Activated naive CD4-positive, alpha-beta T cell treated with anti-CD3 and anti-CD28 coated beads, Interleukin-2, amount 50 U/mL, for 72 hours (primary cell): ENCODE results near the gene ANK3. TPM values are rescaled to one million over a fixed set of nuclear protein-coding genes. Genes with fewer than 3 reads are reported as not detected.

Source experiments
- ATAC-seq, 2 donors: fragments of 150-1000 bp; cut with Tn5 transposase; 2 replicates each; pipeline ENCODE4 v1.10.0; 2021; ENCODE audit warnings: mild to moderate bottlenecking in 2 of 2, moderate library complexity in 2 of 2
- DNase-seq, 2 donors: peaks; one replicate each; pipeline ENCODE4 v3.0.0; 2021 to 2022; ENCODE audit warnings: low spot score in 2 of 2
- H3K27ac Mint-ChIP-seq, 2 donors: one replicate each; pipeline ENCODE4 v1.8.0; 2022; ENCODE audit warnings: mild to moderate bottlenecking in 2 of 2, mixed read lengths in 2 of 2
- H3K36me3 Mint-ChIP-seq, 2 donors: one replicate each; pipeline ENCODE4 v1.8.0; 2022; ENCODE audit warnings: mixed read lengths in 2 of 2
- H3K9me3 Mint-ChIP-seq, 2 donors: one replicate each; pipeline ENCODE4 v1.8.0; 2022; ENCODE audit warnings: mixed read lengths in 2 of 2
- total RNA-seq, 2 donors: library from RNA; stranded (reverse); gene quantifications; one replicate each; pipeline ENCODE4 v1.2.3, GENCODE V29; 2022

Gene ANK3
- total RNA-seq, 2 donors from 2014 or later: 50.5 to 53.7 TPM

DNA sequence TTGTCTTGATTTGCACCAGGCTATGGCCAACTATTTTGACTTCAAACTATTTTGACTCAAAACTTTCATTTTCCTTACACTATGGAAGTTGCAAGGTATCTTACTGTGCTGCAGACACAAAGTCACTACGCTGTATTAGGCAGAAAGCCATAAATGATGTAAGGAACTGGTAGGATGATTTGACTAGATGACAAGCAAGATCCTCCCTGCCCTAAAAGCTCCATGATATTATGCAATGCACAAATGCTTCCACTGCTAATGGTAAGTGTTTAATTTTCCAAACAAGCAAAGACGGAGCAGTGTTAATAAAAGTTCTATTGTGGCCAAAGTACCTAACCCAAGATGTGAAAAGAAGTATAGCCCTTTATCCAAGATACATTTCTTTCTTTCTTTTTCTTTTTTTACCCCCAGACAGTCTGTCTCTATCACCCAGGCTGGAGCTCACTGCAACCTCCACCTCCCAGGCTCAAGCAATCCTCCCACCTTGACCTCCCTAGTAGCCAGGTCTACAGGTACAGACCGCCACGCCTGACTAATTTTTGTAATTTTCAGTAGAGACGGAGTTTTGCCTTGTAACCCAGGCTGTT, 98.2 kb downstream of the ANK3 start:
- no peaks in the 10 kb centered on the region for H3K36me3 Mint-ChIP-seq

DNA sequence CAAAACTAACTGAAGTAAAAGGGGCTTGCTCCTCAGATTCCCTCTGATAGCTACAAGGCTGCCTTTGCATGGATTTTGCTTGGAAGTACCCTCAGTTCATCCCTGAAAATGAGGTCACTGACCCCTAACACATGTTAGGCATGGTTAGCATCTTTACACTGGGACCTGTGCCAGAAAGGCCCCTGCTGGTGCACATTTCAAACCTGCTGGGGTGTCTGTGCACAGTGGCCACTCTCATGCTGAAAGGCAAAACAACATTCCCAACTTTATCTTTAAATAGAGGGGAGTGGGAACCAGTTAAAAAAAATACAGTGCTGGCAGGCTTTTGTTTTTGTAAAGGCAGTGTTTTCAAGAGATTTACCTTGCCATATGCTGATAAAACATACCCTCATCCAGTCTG, 99.1 kb downstream of the ANK3 start:
- no peaks in the 10 kb centered on the region for H3K9me3 Mint-ChIP-seq
- ATAC-seq: no peak
- no peak overlapping the region for H3K27ac Mint-ChIP-seq
- H3K36me3 Mint-ChIP-seq: no peaks in the 10 kb centered on the region
- no peak for DNase-seq

More for the DNA sequence above, 98.2 kb downstream of the ANK3 start:
- Mint-ChIP-seq H3K27ac (no peak overlapping the region), H3K9me3 (no peaks in the 10 kb centered on the region)
- DNase-seq: no peak
- no peak for ATAC-seq

DNA sequence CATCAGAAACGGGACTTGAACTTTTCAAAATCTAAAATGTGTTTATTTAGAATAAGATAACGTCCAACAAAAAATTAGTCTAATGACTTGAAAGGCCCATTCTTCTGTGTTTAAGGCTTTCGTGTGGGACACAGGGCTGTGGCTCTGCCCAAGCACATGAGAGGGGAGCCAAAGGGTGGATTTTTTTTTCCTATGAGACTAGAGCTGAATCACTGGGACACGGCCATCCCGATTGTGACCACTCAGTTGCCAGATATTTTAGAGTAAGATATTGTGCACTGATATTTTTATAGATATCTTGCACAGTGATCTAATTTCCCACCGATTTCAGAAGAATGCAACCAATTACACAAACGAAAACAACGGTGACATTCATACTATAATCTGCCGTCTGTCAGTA, 99.9 kb downstream of the ANK3 start:
- DNase-seq (no peak), ATAC-seq (no peak)
- no peak overlapping the region for H3K27ac Mint-ChIP-seq
- no peaks in the 10 kb centered on the region for H3K36me3 Mint-ChIP-seq
- no peaks in the 10 kb centered on the region for H3K9me3 Mint-ChIP-seq

DNA sequence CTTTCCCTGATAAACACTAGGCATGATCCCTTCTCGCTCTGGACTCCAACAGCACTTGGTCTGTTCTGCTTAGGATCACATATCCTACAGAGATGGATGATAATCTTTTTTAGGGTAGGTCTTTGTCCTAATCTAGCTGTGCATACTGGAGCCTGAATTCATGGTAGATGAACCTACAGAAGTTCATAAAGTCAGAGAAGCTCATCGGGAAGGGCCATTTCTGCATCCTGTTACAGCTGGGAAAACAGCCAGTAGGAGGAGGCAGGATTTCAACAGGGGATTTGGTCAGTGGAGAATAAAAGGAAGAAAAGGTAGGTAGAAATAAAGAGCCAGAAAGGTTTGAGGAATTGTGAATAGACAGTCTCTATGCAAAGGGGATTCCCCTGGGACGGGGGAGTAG, 101.4 kb downstream of the ANK3 start:
- peak overlapping the region in 1 of 2 donors; percentile 33 for H3K27ac Mint-ChIP-seq
- no peaks in the 10 kb centered on the region for H3K36me3 Mint-ChIP-seq
- no peak for ATAC-seq
- DNase-seq: no peak
- H3K9me3 Mint-ChIP-seq: no peaks in the 10 kb centered on the region

DNA sequence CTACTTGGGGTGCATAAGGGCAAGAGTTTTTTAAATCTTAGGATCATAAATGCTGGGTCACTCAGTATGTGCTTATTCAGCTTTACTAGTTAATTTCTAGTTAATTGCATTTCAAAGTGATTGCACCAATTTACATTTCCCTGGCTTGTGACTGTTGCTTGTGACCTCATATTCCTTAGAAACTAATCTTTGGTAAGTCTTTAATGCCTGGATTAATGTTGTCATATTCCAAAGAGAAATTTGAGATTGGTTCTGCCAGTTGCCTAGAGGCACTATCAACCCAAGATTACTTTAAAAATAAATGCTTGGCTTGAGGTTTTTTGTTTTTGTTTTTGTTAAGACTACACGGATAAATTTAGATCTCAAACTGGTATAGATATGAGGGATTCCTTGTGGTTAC, 103.1 kb downstream of the ANK3 start:
- ATAC-seq (no peak), DNase-seq (no peak)
- no peaks in the 10 kb centered on the region for H3K9me3 Mint-ChIP-seq
- H3K27ac Mint-ChIP-seq: no peak overlapping the region
- H3K36me3 Mint-ChIP-seq: no peaks in the 10 kb centered on the region

DNA sequence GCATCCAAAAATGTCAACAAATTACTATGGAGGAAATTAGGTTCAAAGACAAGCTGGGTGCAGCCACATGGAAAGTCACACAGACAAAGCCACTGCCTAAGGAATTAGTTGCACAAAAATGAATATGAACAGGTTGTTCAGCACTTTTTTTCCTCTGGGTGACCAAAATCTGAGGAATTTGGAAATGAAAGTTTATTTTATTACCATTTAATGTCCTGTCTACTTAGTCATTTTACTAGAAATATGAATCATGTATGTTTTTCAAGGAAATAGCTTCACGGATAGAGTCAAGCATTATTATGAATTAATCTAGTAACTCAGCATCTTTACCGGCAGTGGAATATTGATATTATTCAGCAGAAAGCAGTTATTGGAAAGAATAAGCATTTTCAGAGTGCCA, 106.3 kb downstream of the ANK3 start:
- DNase-seq (no peak), ATAC-seq (no peak)
- no peaks in the 10 kb centered on the region for H3K36me3 Mint-ChIP-seq
- H3K9me3 Mint-ChIP-seq: no peaks in the 10 kb centered on the region
- no peak overlapping the region for H3K27ac Mint-ChIP-seq

DNA sequence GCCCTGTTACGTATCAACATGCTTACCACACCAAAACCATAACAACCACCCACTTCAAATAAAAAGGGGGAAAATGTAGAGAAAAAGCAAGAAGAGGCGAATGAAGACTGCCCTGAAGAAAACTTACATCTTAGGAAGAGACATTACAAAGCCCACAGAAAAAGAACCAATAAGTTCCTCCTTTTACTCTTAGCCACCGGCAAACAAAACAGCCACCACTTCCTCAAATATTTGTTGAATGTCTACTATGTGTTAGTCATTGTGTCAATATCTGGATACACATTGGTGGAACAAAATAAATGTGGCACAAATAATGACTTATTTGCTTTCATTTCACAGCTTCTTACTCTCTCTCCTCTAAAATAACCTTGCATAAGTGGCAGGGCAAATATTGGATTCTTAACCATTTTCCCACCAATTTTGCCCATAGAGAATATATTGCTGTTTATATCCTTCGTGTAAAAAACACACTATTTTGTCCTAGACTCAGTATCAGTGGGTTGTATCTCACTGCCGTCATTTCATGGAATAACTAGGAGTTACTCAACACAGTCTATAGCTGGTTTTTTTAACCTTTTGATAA, 106.8 kb downstream of the ANK3 start:
- no peak for DNase-seq
- Mint-ChIP-seq H3K9me3 (no peaks in the 10 kb centered on the region), H3K27ac (no peak overlapping the region), H3K36me3 (no peaks in the 10 kb centered on the region)
- ATAC-seq: no peak

DNA sequence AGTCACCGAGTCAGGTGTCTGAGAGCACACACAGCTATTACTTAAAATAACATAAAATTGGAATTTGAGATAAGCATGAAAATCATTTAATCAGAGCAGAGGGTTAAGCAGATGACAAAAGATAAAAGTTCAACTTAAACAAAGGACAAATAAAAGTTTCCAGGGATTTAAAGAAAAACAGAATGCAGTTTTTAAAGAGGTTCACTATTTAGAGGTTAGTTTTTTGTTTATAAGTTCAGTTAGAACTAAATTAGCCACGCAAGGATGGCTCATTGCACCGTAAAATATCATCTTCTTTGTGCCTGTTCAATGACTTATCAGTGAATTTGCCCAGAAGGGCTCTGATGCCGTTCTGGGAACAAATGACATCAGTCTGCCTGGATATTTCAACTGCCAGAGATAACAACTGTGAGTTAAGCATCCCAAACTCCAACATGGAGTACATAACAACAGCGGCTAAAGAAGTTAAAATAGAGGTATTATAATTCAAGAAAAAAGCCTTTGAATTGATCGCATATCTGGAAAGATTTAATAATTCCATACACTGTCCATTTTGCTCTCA, 107.8 kb downstream of the ANK3 start:
- H3K27ac Mint-ChIP-seq: no peak overlapping the region
- ATAC-seq (no peak), DNase-seq (no peak)
- H3K9me3 Mint-ChIP-seq: no peaks in the 10 kb centered on the region
- no peaks in the 10 kb centered on the region for H3K36me3 Mint-ChIP-seq

DNA sequence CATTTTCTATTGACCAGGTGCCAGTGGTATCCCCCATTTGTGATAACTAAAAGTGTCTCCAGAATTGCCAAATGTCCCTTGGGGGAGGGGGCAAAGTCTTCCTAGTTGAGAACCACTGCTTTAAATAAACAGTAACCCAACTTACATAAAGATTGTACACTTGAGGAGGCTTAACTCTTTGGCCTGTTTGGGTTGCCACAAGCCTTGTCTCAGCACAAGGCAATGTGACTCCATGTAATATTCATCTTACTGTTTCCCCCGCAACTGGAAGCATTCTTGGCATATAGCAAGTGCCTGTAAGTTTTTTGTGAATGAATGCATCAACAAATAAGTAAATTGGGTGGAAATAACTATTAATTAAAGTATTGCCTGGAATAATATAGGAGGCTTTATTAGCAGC, 108.3 kb downstream of the ANK3 start:
- H3K27ac Mint-ChIP-seq: no peak overlapping the region
- ATAC-seq: no peak
- DNase-seq: no peak
- H3K9me3 Mint-ChIP-seq: no peaks in the 10 kb centered on the region
- no peaks in the 10 kb centered on the region for H3K36me3 Mint-ChIP-seq

DNA sequence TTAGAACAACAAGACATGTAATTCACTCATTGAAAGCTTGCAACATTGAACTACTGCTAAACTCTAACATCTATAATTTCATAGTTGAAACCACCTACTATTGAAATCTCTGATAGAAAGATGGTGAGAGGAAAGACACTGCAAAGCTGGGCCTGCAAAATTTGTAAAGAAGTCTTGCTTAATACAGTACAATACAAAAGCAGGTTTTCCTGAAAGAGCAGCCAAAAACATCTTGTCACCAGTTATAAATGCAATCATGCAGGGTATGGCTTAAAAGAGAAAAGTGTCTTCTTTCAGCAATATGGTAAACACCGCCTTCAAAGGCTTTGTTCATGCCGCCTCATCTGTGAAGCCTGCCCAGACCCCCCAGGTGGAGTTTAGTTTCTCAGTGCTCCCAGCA, 109.2 kb downstream of the ANK3 start:
- no peak for DNase-seq
- no peak for ATAC-seq
- Mint-ChIP-seq H3K36me3 (no peaks in the 10 kb centered on the region), H3K9me3 (no peaks in the 10 kb centered on the region), H3K27ac (no peak overlapping the region)

DNA sequence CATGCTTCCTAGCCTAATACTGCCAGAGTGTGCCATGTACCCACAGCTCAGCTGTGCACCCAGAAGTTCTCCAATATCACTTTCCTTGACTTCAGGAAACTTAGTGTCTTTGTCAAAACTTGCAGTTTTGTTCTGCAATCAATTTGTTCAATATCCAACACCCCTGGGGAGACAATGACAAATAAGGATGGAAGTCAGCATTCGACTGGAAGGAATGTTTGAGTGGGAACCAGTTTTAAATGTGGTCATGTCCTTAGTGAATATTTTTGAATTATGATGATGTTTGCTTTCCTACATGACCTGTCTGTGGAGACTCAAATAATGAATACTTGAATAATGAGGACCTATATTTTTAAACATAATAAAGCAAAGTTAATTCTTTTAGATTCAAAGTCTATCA, 112.0 kb downstream of the ANK3 start:
- DNase-seq (no peak), ATAC-seq (no peak)
- H3K9me3 Mint-ChIP-seq: peaks cover 0 to 12% of the 10 kb centered on the region in 2 donors
- peaks cover 14% of the 10 kb centered on the region in 2 donors for H3K36me3 Mint-ChIP-seq
- no peak overlapping the region for H3K27ac Mint-ChIP-seq

DNA sequence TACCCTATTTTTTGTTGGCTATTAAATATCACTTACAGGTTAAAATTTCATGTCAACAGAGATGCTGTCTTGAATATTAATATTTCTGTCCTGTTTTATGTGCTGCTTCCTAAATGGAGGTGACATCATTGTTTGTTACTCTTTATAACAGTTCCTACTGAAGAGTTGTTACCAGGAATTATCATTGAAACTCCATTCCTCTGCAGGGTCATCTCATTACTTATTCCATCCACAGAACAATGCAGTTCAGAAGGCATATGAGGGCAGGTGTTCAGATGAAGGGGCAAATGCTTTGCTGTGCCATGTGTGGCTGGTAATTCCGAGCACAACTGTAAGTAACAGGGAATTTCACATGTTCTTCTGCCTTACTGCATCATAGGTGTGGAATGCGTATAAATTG, 113.4 kb downstream of the ANK3 start:
- ATAC-seq (no peak), DNase-seq (no peak)
- Mint-ChIP-seq H3K9me3 (peaks cover 0 to 12% of the 10 kb centered on the region in 2 donors), H3K27ac (no peak overlapping the region), H3K36me3 (peaks cover 14% of the 10 kb centered on the region in 2 donors)

DNA sequence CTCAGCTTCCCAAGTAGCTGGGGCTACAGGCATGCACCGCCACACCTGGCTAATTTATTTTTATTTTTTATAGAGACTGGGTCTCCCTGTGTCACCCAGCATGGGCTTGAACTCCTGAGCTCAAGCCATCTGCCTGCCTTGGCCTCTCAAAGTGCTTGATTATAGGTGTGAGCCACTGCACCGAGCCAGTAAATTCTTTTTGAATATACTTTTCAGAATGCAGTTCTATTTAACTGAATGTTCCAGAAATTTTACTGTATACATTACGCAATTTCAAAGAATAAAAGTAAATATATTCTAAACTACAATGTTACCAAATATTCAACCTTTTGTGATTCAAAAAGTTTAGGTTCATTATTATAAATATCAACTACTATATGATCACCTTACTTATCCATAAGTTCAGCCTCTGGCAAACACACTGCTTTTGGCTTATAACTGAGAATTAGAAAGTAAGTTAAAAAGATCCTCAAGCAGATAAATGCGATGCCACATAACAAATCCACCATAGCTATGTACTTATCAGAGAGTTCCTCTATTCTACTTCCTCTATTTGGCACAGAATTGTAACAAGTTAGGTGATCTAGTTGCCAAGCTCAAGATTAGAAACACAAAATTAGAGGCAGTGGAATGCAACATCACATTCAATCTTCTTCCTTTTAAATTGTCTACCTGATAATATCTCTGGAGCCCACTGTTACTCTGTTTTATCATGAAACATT, 118.2 kb downstream of the ANK3 start:
- Mint-ChIP-seq H3K36me3 (peaks cover 14% of the 10 kb centered on the region in 2 donors), H3K27ac (no peak overlapping the region), H3K9me3 (peaks cover 0 to 12% of the 10 kb centered on the region in 2 donors)
- ATAC-seq (no peak), DNase-seq (no peak)

DNA sequence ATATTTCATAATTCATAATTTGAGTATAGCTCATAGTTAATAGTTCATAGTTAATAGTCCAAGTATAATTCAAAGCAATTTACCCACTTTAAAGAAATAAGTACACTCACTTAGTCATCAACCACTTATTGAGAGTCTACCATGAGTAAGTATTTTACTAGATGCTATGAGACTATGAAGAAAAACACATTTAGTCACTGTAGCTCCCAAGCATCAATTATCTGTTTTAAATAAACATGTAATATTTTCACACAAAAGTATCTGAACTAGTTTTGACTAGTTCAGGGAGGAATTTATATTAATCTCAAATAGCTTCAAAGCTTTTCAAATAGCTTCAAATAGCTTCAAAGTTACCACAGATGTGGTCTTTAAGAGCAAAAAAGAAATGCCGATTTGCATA, 119.2 kb downstream of the ANK3 start:
- ATAC-seq: no peak
- peaks cover 14% of the 10 kb centered on the region in 2 donors for H3K36me3 Mint-ChIP-seq
- H3K27ac Mint-ChIP-seq: no peak overlapping the region
- peaks cover 0 to 12% of the 10 kb centered on the region in 2 donors for H3K9me3 Mint-ChIP-seq
- DNase-seq: no peak

DNA sequence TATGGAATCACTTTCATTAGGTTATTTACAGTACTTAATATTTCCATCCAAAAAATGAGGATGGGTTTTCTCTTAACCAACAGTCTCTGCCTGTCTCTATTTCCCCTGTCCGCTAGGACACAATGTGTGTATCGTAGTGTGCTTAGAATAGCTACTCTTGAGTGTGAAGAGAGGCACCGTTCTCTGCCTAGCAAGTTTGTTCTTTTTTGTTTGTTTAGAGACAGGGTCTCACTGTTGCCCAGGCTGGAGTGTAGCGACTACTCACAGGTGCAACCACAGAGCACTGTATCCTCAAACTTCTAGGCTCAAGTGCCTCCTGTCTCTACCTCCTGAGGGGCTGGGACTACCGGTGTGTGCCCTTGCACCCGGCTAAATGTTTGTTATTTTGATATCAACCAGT, 121.9 kb downstream of the ANK3 start:
- DNase-seq (no peak), ATAC-seq (no peak)
- Mint-ChIP-seq H3K9me3 (no peaks in the 10 kb centered on the region), H3K36me3 (peaks cover 0 to 9% of the 10 kb centered on the region in 2 donors), H3K27ac (no peak overlapping the region)

DNA sequence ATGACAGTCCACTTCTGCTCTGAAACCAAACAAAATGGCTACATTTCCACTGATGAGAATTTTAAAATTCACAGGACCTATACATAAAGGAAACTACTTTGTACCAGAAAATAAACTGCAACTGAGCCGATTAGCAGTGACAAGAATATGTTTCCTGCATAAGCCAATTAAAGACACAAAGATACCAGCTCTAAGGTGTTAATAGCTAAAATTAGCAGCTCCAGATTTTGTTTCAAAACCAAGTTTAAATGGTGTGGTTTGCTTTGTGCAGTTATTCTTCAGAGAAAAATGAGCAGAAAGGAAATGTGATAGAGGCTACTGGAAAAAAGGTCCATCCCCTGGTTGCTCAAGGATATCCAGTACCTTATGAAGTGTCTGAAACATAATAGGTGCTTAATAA, 123.2 kb downstream of the ANK3 start:
- peaks cover 0 to 11% of the 10 kb centered on the region in 2 donors for H3K36me3 Mint-ChIP-seq
- no peak for DNase-seq
- ATAC-seq: no peak
- H3K9me3 Mint-ChIP-seq: no peaks in the 10 kb centered on the region
- H3K27ac Mint-ChIP-seq: no peak overlapping the region

DNA sequence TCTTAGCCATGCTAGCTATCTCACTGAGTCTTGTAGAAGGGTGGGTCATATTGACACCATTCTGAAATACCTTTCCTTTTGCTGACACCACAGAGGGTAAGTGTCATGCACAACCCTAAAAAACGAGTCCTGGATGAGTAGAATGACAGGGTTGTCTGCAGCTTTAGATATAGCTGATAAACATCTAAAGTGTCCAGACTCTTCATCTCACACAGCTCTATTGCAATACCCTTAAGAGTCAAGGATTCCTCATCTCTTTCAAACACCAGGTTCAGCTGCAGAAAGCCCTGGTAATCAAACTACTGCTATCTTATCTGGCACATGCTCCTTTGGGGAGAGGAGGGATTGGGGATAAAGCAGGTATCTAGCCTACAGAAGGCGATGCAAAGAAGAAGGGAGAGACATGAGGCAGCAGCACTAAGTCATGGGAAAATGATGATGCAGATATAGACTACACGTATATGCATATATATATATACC, 127.0 kb downstream of the ANK3 start:
- no peak for DNase-seq
- no peak overlapping the region for H3K27ac Mint-ChIP-seq
- no peak for ATAC-seq
- H3K36me3 Mint-ChIP-seq: peaks cover 0 to 17% of the 10 kb centered on the region in 2 donors
- no peaks in the 10 kb centered on the region for H3K9me3 Mint-ChIP-seq
